ENCODE results near the gene EEF1AKMT3.
"Not testable (repeated sequence)": the region's sequence is repeated elsewhere in the genome, so short reads cannot be mapped to it uniquely, and the experiment has no call there.

Gene EEF1AKMT3

GRCh38 chr12:57771873-57772428 lies 463 bp upstream of the EEF1AKMT3 start, which contains the start of gene METTL1:
TSS of gene METTL1 (minus strand) at chr12:57772105. CDS start at chr12:57772083, 22 bp downstream.
- TF ChIP-seq EZH2 (IDR thresholded peaks at IDR 0.05; ENCODE audit: borderline replicate concordance, low read length) (no peak), CTCF (IDR thresholded peaks at IDR 0.05; ENCODE audit: low read length) (no peak)
- Histone ChIP-seq H2AFZ (ENCODE audit: low read length) (peak within 1 kb of the TSS; percentile 43), H3K4me3 (ENCODE audit: low read depth, low read length, poor library complexity, severe bottlenecking) (peak within 1 kb of the TSS; percentile 75), H3K4me2 (ENCODE audit: low read length) (peak within 1 kb of the TSS; percentile 90), H4K20me1 (ENCODE audit: insufficient read depth, low read length) (no peaks in the 10 kb centered on the region), H3K36me3 (ENCODE audit: insufficient read depth, low read length) (peaks cover 35% of the 10 kb centered on the region), H3K9ac (ENCODE audit: low read length) (peak within 1 kb of the TSS; percentile 72), H3K79me2 (ENCODE audit: insufficient read depth, low read length) (no peaks in the 10 kb centered on the region), H3K9me2 (ENCODE audit: low read depth, low read length) (no peaks in the 10 kb centered on the region), H3K9me3 (ENCODE audit: low read length) (no peaks in the 10 kb centered on the region), H3K27ac (ENCODE audit: low read depth, low read length, poor library complexity, severe bottlenecking) (peak within 1 kb of the TSS; percentile 8), H3K27me3 (ENCODE audit: insufficient read depth, low read length) (no peaks in the 10 kb centered on the region), H3F3A (ENCODE audit: insufficient read depth, low read length) (no peaks in the 10 kb centered on the region), H3K4me1 (ENCODE audit: insufficient read depth, low read length, severe bottlenecking) (peaks cover 18% of the 10 kb centered on the region)

DNA sequence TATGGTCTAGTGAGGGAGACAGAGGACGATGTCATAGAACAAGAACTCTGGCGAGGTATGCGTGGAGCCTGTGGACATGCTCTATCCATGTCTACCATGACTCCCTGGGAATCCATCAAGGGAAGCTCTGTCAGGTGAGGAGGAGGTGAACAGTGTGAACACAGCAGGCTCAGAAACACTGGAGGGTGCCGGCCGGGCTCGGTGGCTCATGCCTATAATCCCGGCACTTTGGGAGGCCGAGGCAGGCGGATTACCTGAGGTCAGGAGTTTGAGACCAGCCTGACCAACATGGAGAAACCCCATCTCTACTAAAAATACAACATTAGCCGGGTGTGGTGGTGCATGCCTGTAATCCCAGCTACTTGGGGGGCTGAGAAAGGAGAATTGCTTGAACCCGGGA lies 2.2 kb downstream of the EEF1AKMT3 start:
- H3K27ac ChIP-seq (ENCODE audit: low read depth, low read length, poor library complexity, severe bottlenecking); H3K79me2 ChIP-seq (ENCODE audit: insufficient read depth, low read length); H4K20me1 ChIP-seq (ENCODE audit: insufficient read depth, low read length); H3K4me2 ChIP-seq (ENCODE audit: low read length); H3K9me3 ChIP-seq (ENCODE audit: low read length); H3K27me3 ChIP-seq (ENCODE audit: insufficient read depth, low read length); H3K4me3 ChIP-seq (ENCODE audit: low read depth, low read length, poor library complexity, severe bottlenecking); H3K9ac ChIP-seq (ENCODE audit: low read length); H3F3A ChIP-seq (ENCODE audit: insufficient read depth, low read length); H3K9me2 ChIP-seq (ENCODE audit: low read depth, low read length); H2AFZ ChIP-seq (ENCODE audit: low read length): not testable (repeated sequence)
- peaks cover 13% of the 10 kb centered on the region for H3K36me3 ChIP-seq (ENCODE audit: insufficient read depth, low read length)
- peaks cover 18% of the 10 kb centered on the region for H3K4me1 ChIP-seq (ENCODE audit: insufficient read depth, low read length, severe bottlenecking)

- TF ChIP-seq CTCF (IDR thresholded peaks at IDR 0.05; ENCODE audit: low read length) = no peak
- no peak for TF ChIP-seq EZH2 (IDR thresholded peaks at IDR 0.05; ENCODE audit: borderline replicate concordance, low read length)
- Histone ChIP-seq H3K9ac (ENCODE audit: low read length) (no peak overlapping the region), H3F3A (ENCODE audit: insufficient read depth, low read length) (no peaks in the 10 kb centered on the region), H3K4me2 (ENCODE audit: low read length) (no peak overlapping the region), H3K27me3 (ENCODE audit: insufficient read depth, low read length) (no peaks in the 10 kb centered on the region), H3K9me3 (ENCODE audit: low read length) (no peaks in the 10 kb centered on the region), H2AFZ (ENCODE audit: low read length) (no peak overlapping the region), H4K20me1 (ENCODE audit: insufficient read depth, low read length) (no peaks in the 10 kb centered on the region), H3K9me2 (ENCODE audit: low read depth, low read length) (no peaks in the 10 kb centered on the region), H3K27ac (ENCODE audit: low read depth, low read length, poor library complexity, severe bottlenecking) (no peak overlapping the region), H3K79me2 (ENCODE audit: insufficient read depth, low read length) (no peaks in the 10 kb centered on the region), H3K36me3 (ENCODE audit: insufficient read depth, low read length) (peaks cover 9% of the 10 kb centered on the region), H3K4me3 (ENCODE audit: low read depth, low read length, poor library complexity, severe bottlenecking) (no peak overlapping the region), H3K4me1 (ENCODE audit: insufficient read depth, low read length, severe bottlenecking) (peaks cover 18% of the 10 kb centered on the region)
Measured at GRCh38 chr12:57775044-57775443, 2.6 kb downstream of the EEF1AKMT3 start.

Measured in OCI-LY1 (cell line).